NCI-H2081 treated with DMSO at 0.1 percent for 48 hours (cell line): Measurements from ENCODE around the gene PKN2.

Experiments
- DNase-seq: peaks from one replicate; lab custom pipeline; 2025; lab: John Stamatoyannopoulos, UW

PKN2 gene

DNA sequence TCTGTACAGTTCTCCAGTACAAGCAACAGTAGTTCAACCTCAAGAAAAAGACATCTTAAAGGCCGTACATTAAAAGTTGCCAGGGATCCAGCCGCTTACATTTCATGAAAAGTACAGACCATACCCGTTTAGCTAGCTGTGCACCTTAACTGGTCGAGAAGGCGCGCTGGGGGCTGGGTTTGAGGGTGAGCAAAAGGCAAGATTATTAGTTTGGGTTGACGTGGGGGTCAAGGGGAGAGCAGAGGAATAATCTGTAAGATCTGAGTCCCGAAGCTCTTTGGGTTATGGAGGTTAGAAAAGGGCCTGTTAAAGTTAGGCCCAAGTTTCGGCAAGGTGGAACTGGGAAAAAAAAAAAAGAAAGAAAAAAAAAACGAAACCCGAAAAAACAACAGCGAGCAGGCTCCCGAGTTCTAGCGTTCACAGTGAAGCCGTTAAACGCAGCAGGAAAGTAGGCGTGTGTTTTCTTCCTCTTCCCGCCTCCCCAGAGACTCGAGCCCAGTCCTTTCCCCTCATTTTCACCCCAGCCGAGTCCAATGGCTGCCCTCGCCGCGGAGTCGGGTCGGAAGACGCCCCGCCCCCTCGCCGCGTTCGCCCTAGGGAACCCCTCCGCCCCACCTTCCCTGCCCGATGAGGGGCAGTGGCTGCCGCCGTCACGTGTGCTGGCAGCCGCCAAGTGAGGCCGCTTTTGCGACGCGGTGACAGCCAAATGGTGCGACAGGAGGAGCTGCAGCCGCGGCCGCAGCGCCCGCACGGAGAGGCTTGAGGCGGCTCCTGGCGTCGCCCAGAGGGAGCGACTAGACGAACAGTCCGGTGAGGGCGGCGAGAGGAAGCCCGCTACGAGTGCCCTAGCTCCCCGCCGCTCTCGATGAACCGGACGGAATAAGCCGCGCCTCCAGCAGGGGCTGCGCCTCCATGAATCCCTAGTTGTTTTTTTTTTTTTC, at the start of gene PKN2:
PKN2 (plus strand) TSS at position 733 of the 941 bp plus-strand sequence. CDS start 308 bp downstream, outside the sequence.
- DNase-seq: peak; percentile 78

GRCh38 chr1:88634538-88634937, 49.5 kb upstream of the PKN2 start:
- no peak for DNase-seq

GRCh38 chr1:88640060-88640459, 44.0 kb upstream of the PKN2 start:
- DNase-seq: no peak

DNA sequence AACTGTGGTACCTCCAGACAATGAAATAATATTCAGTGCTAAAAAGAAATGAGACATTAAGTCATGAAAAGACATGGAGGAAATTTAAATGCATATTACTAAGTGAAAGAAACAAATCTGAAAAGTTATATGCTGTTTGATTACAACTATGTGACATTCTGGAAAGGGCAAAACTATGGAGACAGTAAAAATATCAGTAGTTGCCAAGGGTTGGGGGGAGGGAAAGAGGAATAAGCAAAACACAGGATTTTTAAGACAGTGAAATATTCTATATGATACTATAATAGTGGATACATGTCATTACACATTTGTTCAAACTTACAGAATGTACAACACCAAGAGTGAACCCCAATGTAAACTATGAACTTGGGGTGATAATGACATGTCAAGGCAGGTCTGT, 38.2 kb upstream of the PKN2 start:
- DNase-seq: no peak

GRCh38 chr1:88646476-88647248, 37.4 kb upstream of the PKN2 start:
- DNase-seq: no peak

DNA sequence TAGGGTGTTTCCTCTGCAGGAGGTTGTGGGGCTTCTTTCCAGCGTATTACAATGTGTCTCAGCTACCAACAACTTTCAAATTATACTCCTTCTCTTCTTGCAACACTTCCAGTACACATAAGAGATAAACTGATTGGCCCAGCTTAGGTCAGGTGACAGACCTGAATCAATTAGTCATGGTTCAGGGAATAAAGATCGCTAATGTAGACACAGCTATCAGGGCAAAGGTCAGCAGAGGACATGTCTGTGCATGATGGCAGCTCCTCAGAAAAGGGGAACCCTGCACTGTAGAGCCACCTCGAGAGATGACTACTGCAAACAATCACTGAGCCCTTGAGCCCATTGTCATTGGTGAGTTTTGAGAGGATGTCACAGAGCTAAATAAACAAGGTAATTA, 36.8 kb upstream of the PKN2 start:
- DNase-seq: no peak

DNA sequence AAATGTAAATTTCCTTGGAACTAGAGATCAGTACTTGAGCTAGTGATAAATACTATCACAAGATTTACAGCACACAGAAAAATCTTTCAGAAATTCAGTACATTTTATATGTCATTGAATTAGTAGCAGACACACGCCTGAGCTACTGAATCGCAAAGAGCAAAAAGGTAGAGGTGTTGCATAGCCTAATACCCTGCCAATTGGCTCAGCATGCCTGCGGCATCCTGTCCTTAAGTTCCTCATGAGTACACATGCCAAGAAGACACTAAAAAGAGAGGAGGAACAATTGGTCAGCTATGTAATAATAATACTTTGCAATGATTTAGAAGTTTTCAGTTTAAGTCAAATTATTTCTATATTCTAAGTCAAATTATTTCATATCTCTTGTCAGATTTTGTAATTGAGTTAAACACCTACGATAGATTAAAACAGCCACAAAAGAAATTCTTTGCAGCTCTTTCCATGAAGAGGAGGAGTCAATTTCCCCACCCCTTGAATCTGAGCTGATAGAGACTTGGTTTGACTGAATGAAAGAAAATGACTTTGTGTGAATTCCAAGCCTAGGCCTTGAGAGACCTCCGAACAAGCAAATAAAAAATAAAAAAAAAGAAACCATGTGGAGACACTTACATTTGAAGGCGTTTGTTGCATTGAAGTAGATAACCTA, 36.2 kb upstream of the PKN2 start:
- no peak for DNase-seq

GRCh38 chr1:88648706-88649105, 35.4 kb upstream of the PKN2 start:
- no peak for DNase-seq

GRCh38 chr1:88649932-88650331, 34.1 kb upstream of the PKN2 start:
- DNase-seq: no peak

- DNase-seq: no peak
Observed at GRCh38 chr1:88650676-88651418, 33.2 kb upstream of the PKN2 start.

DNA sequence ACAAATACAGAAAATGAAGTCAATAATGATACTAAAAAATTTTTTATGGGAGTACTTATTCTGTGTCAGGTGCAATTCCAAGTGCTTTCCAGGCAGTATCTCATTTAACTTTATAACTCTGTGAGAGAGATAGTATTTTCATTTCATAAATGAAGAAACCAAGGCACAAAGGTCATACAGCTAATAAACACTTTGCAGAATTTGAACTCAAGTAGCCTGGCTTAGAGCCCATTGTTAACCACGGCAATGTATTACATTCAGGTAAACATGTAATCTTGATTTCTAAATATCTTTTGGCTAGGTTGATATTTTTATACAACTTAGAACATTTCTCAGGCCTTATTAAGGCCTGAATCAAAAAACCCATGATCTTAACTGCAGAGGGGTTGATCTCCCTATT, 28.9 kb upstream of the PKN2 start:
- DNase-seq: no peak

DNA sequence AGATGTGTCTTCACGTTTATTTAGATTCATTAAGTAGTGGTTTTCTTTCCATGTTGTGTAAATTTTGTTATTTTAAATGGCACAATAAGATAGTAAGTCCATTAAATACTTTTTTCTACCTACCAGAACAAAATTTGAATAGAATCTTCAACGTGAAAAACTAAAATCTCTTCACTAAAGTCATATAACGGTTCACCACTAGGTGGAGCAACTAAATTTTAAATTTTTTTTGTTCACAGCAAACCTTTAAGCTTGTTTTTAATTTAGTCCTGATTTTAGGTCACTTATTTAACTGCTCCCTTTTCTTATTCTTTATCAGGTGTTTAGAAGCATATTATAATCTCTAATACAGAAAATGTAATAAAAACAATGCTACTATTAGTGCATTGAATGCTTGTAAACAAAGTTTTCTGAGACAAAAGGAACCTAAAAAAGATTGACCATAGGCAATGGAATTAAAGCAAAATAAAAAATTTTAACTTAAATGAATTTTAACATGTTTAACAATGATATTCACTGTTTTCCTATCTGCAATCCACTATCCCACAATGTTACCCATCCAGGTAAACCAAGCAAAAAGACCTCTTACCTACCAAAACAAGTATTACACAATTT, 28.3 kb upstream of the PKN2 start:
- DNase-seq: no peak

GRCh38 chr1:88658419-88658818, 25.7 kb upstream of the PKN2 start:
- no peak for DNase-seq

GRCh38 chr1:88659552-88659951, 24.5 kb upstream of the PKN2 start:
- DNase-seq: no peak

- DNase-seq: no peak
Observed at GRCh38 chr1:88661188-88661587, 22.9 kb upstream of the PKN2 start.

DNA sequence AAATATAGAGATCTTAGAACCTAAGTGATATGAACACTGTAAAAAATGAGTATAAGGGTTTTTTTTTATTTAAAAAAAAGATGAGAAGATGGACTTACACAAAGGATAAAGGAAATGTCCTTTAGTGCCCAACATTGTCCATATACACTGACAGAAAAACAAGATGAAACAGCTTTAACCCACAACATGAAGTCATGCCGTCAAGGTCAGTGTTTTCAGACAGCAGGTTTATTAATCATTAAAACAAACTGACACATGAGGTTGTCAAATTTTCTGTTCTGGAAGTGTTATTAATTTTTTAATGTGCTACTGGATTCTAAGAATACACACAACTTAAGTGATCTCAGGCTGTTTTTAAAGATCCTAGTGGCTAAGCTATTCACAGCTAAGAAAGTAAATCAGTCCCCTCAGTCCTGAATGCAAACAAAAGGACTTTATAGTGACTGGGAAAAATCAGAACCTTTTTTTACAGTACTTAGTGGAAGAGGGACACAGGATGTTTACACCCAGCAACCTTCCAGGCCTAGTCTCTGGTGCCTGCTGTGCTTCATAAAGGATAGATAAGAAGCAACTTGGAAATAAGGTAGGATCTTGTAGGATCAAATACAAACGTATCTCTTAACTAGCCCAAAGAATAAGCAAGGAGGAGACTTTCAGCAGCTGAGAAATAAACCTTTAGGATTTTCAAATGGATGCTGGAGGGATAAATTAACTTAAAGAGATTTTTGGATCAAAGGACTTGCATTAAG, 21.9 kb upstream of the PKN2 start:
- DNase-seq: no peak

- DNase-seq: no peak
Observed at GRCh38 chr1:88662723-88663122, 21.4 kb upstream of the PKN2 start.

- no peak for DNase-seq
Observed at GRCh38 chr1:88668405-88668804, 15.7 kb upstream of the PKN2 start.

GRCh38 chr1:88670462-88670861, 13.6 kb upstream of the PKN2 start:
- DNase-seq: no peak

GRCh38 chr1:88673446-88673845, 10.6 kb upstream of the PKN2 start:
- no peak for DNase-seq

- no peak for DNase-seq
Observed at GRCh38 chr1:88678405-88678804, 5.7 kb upstream of the PKN2 start.
